ENCODE results near the gene C2CD2.

Gene C2CD2

GRCh38 chr21:41846536-41846935, 107.3 kb downstream of the C2CD2 start:
- no peaks in the 10 kb centered on the region for H3K79me2 ChIP-seq (ENCODE audit: control insufficient read depth, insufficient read depth, low read length, poor library complexity)
- no peak overlapping the region for H3K4me2 ChIP-seq (ENCODE audit: low read length)
- WGBS (ENCODE audit: extremely low coverage, insufficient coverage, insufficient read length), result no CpG with 5 or more reads among the region's 7 CpGs
- H2AFZ ChIP-seq (ENCODE audit: insufficient read depth, low read length, poor library complexity), result no peak overlapping the region
- H2BK12ac ChIP-seq (ENCODE audit: low read length), result no peak overlapping the region
- no peaks in the 10 kb centered on the region for H3K27me3 ChIP-seq (ENCODE audit: insufficient read depth, low read length)
- no peak overlapping the region for H3K4me3 ChIP-seq (ENCODE audit: low read depth, low read length)
- H4K8ac ChIP-seq (ENCODE audit: low read depth, low read length), result no peak overlapping the region
- no peak for DNase-seq
- H2AK5ac ChIP-seq (ENCODE audit: low read length), result no peak overlapping the region
- H3K9me3 ChIP-seq (ENCODE audit: insufficient read depth, low read depth, low read length), result no peaks in the 10 kb centered on the region
- no peak overlapping the region for H4K12ac ChIP-seq (ENCODE audit: low read depth, low read length)
- no peak overlapping the region for H2BK120ac ChIP-seq (ENCODE audit: insufficient read depth, low read length, poor library complexity)
- no peak overlapping the region for H2BK5ac ChIP-seq (ENCODE audit: low read depth, low read length, poor library complexity)
- no peak overlapping the region for H3K14ac ChIP-seq (ENCODE audit: low read length)
- no peak overlapping the region for H3K4ac ChIP-seq (ENCODE audit: low read depth, low read length)
- H3K79me1 ChIP-seq (ENCODE audit: low read length), result no peaks in the 10 kb centered on the region
- no peak overlapping the region for H3K23ac ChIP-seq (ENCODE audit: low read length)
- peaks cover 0 to 3% of the 10 kb centered on the region in 2 experiments for H3K4me1 ChIP-seq (ENCODE audit: control insufficient read depth in 1 of 2, insufficient read depth in 2 of 2, low read length in 2 of 2)
- H3K27ac ChIP-seq (ENCODE audit: low read depth, low read length), result no peak overlapping the region
- no peak overlapping the region for H3K9ac ChIP-seq (ENCODE audit: low read length)
- peaks cover 3 to 9% of the 10 kb centered on the region in 2 experiments for H3K36me3 ChIP-seq (ENCODE audit: control insufficient read depth in 1 of 2, insufficient read depth in 2 of 2, low read length in 2 of 2)
- no peak overlapping the region for H3K18ac ChIP-seq (ENCODE audit: low read length)
- H4K91ac ChIP-seq (ENCODE audit: low read depth, low read length), result no peak overlapping the region

- Histone ChIP-seq H3K23ac (ENCODE audit: low read length) (no peak overlapping the region), H3K4ac (ENCODE audit: low read depth, low read length) (no peak overlapping the region), H3K79me2 (ENCODE audit: control insufficient read depth, insufficient read depth, low read length, poor library complexity) (no peaks in the 10 kb centered on the region), H3K27ac (ENCODE audit: low read depth, low read length) (no peak overlapping the region), H3K9me3 (ENCODE audit: insufficient read depth, low read depth, low read length) (no peaks in the 10 kb centered on the region), H3K14ac (ENCODE audit: low read length) (no peak overlapping the region), H3K27me3 (ENCODE audit: insufficient read depth, low read length) (no peaks in the 10 kb centered on the region), H3K36me3 (ENCODE audit: control insufficient read depth in 1 of 2, insufficient read depth in 2 of 2, low read length in 2 of 2) (peaks cover 2 to 5% of the 10 kb centered on the region in 2 experiments), H4K12ac (ENCODE audit: low read depth, low read length) (no peak overlapping the region), H2BK5ac (ENCODE audit: low read depth, low read length, poor library complexity) (no peak overlapping the region), H4K8ac (ENCODE audit: low read depth, low read length) (no peak overlapping the region), H2AFZ (ENCODE audit: insufficient read depth, low read length, poor library complexity) (no peak overlapping the region), H3K4me2 (ENCODE audit: low read length) (no peak overlapping the region), H3K79me1 (ENCODE audit: low read length) (no peaks in the 10 kb centered on the region), H2BK12ac (ENCODE audit: low read length) (no peak overlapping the region), H4K91ac (ENCODE audit: low read depth, low read length) (no peak overlapping the region), H2AK5ac (ENCODE audit: low read length) (no peak overlapping the region), H3K4me1 (ENCODE audit: control insufficient read depth in 1 of 2, insufficient read depth in 2 of 2, low read length in 2 of 2) (peaks cover 0 to 3% of the 10 kb centered on the region in 2 experiments), H3K4me3 (ENCODE audit: low read depth, low read length) (no peak overlapping the region), H3K9ac (ENCODE audit: low read length) (no peak overlapping the region), H3K18ac (ENCODE audit: low read length) (no peak overlapping the region), H2BK120ac (ENCODE audit: insufficient read depth, low read length, poor library complexity) (no peak overlapping the region)
- no peak for DNase-seq
- no CpG with 5 or more reads among the region's 6 CpGs for WGBS (ENCODE audit: extremely low coverage, insufficient coverage, insufficient read length)
These were observed 107.8 kb downstream of the C2CD2 start for GRCh38 chr21:41846033-41846317.

- Histone ChIP-seq H3K9ac (ENCODE audit: low read length) (no peak overlapping the region), H2BK120ac (ENCODE audit: insufficient read depth, low read length, poor library complexity) (no peak overlapping the region), H3K18ac (ENCODE audit: low read length) (no peak overlapping the region), H2AK5ac (ENCODE audit: low read length) (no peak overlapping the region), H3K4me3 (ENCODE audit: low read depth, low read length) (no peak overlapping the region), H3K79me1 (ENCODE audit: low read length) (no peaks in the 10 kb centered on the region), H3K4ac (ENCODE audit: low read depth, low read length) (no peak overlapping the region), H3K27me3 (ENCODE audit: insufficient read depth, low read length) (no peaks in the 10 kb centered on the region), H4K91ac (ENCODE audit: low read depth, low read length) (no peak overlapping the region), H3K14ac (ENCODE audit: low read length) (no peak overlapping the region), H3K27ac (ENCODE audit: low read depth, low read length) (no peak overlapping the region), H3K23ac (ENCODE audit: low read length) (no peak overlapping the region), H3K79me2 (ENCODE audit: control insufficient read depth, insufficient read depth, low read length, poor library complexity) (no peaks in the 10 kb centered on the region), H3K9me3 (ENCODE audit: insufficient read depth, low read depth, low read length) (no peaks in the 10 kb centered on the region), H2AFZ (ENCODE audit: insufficient read depth, low read length, poor library complexity) (no peak overlapping the region), H3K36me3 (ENCODE audit: control insufficient read depth in 1 of 2, insufficient read depth in 2 of 2, low read length in 2 of 2) (peaks cover 2 to 5% of the 10 kb centered on the region in 2 experiments), H2BK12ac (ENCODE audit: low read length) (no peak overlapping the region), H4K8ac (ENCODE audit: low read depth, low read length) (no peak overlapping the region), H2BK5ac (ENCODE audit: low read depth, low read length, poor library complexity) (no peak overlapping the region), H3K4me2 (ENCODE audit: low read length) (no peak overlapping the region), H4K12ac (ENCODE audit: low read depth, low read length) (no peak overlapping the region), H3K4me1 (ENCODE audit: control insufficient read depth in 1 of 2, insufficient read depth in 2 of 2, low read length in 2 of 2) (peaks cover 0 to 3% of the 10 kb centered on the region in 2 experiments)
- no peak for DNase-seq
- no CpG with 5 or more reads among the region's 21 CpGs for WGBS (ENCODE audit: extremely low coverage, insufficient coverage, insufficient read length)
These were observed 108.3 kb downstream of the C2CD2 start for GRCh38 chr21:41845310-41846032.

- Histone ChIP-seq H4K12ac (ENCODE audit: low read depth, low read length) (no peak overlapping the region), H3K27me3 (ENCODE audit: insufficient read depth, low read length) (no peaks in the 10 kb centered on the region), H3K18ac (ENCODE audit: low read length) (no peak overlapping the region), H3K79me2 (ENCODE audit: control insufficient read depth, insufficient read depth, low read length, poor library complexity) (no peaks in the 10 kb centered on the region), H2BK120ac (ENCODE audit: insufficient read depth, low read length, poor library complexity) (no peak overlapping the region), H3K9me3 (ENCODE audit: insufficient read depth, low read depth, low read length) (peaks cover 2% of the 10 kb centered on the region), H3K4me3 (ENCODE audit: low read depth, low read length) (no peak overlapping the region), H2AK5ac (ENCODE audit: low read length) (no peak overlapping the region), H3K4me1 (ENCODE audit: control insufficient read depth in 1 of 2, insufficient read depth in 2 of 2, low read length in 2 of 2) (peaks cover 0 to 3% of the 10 kb centered on the region in 2 experiments), H3K4me2 (ENCODE audit: low read length) (no peak overlapping the region), H2BK5ac (ENCODE audit: low read depth, low read length, poor library complexity) (no peak overlapping the region), H3K23ac (ENCODE audit: low read length) (no peak overlapping the region), H3K4ac (ENCODE audit: low read depth, low read length) (no peak overlapping the region), H3K79me1 (ENCODE audit: low read length) (no peaks in the 10 kb centered on the region), H4K91ac (ENCODE audit: low read depth, low read length) (no peak overlapping the region), H3K9ac (ENCODE audit: low read length) (peak overlapping the region; percentile 49), H2AFZ (ENCODE audit: insufficient read depth, low read length, poor library complexity) (no peak overlapping the region), H3K36me3 (ENCODE audit: control insufficient read depth in 1 of 2, insufficient read depth in 2 of 2, low read length in 2 of 2) (peaks cover 5 to 10% of the 10 kb centered on the region in 2 experiments), H3K14ac (ENCODE audit: low read length) (no peak overlapping the region), H3K27ac (ENCODE audit: low read depth, low read length) (no peak overlapping the region), H4K8ac (ENCODE audit: low read depth, low read length) (no peak overlapping the region), H2BK12ac (ENCODE audit: low read length) (no peak overlapping the region)
- no CpG with 5 or more reads among the region's 2 CpGs for WGBS (ENCODE audit: extremely low coverage, insufficient coverage, insufficient read length)
- DNase-seq, result no peak
These were observed 110.2 kb downstream of the C2CD2 start for GRCh38 chr21:41843584-41843983.
